ENCODE data around the gene HEPH. TPM values are rescaled to one million over a fixed set of nuclear protein-coding genes. Genes with fewer than 3 reads are reported as not detected.
A peak's percentile ranks its signal among the peaks of the same experiment; 100 is the strongest.

Gene HEPH
- polyA plus RNA-seq, 4 donors = 33.8 to 249 (median 56.8) TPM

GRCh38 chrX:66191563-66191962 lies 27.5 kb downstream of the HEPH start:
- H3K4me3 ChIP-seq (ENCODE audit: low read depth in 1 of 3, low read length in 3 of 3) = no peak overlapping the region
- H3K27me3 ChIP-seq (ENCODE audit: control insufficient read depth in 3 of 3, insufficient read depth in 3 of 3, low read length in 3 of 3) = no peaks in the 10 kb centered on the region
- no peak for FAIRE-seq
- H3K36me3 ChIP-seq (ENCODE audit: control insufficient read depth in 3 of 3, insufficient read depth in 2 of 3, low read depth in 1 of 3, low read length in 3 of 3) = peaks cover 4 to 37% (median 16%) of the 10 kb centered on the region in 3 donors
- no peaks in the 10 kb centered on the region for H3K4me1 ChIP-seq (ENCODE audit: control insufficient read depth in 3 of 3, insufficient read depth in 2 of 3, low read depth in 1 of 3, low read length in 2 of 3)
- no peaks in the 10 kb centered on the region for H3K9me3 ChIP-seq (ENCODE audit: control insufficient read depth in 2 of 2, insufficient read depth in 1 of 2, low read depth in 1 of 2, low read length in 1 of 2)
- WGBS, 3 donors = 70 to 85% (median 80%) methylated on average over 2 of the region's 2 CpGs
- no peak for DNase-seq
- H3K27ac ChIP-seq (ENCODE audit: low read depth in 1 of 3, low read length in 2 of 3) = no peak overlapping the region

DNA sequence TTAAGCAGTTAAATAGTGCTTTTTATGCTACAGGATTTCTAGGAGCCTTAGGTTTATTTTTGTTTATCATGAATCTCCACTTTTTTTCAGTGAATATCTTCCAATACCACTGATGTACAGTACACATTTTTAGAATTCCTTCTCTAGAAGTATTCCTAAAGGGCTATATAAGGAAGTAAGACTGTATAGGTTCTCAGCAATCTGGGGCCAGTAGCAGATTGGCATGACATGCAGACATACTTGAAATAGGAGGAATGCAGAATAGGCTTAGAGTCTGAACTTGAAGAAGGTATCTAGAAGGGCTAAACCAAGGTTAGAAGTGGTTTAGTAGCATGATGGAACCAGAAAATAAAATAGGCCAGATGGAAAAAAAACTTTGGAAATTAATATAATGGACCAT lies 29.8 kb downstream of the HEPH start:
- Histone ChIP-seq H3K27me3 (ENCODE audit: control insufficient read depth in 3 of 3, insufficient read depth in 3 of 3, low read length in 3 of 3) (no peaks in the 10 kb centered on the region), H3K9me3 (ENCODE audit: control insufficient read depth in 2 of 2, insufficient read depth in 1 of 2, low read depth in 1 of 2, low read length in 1 of 2) (no peaks in the 10 kb centered on the region), H3K36me3 (ENCODE audit: control insufficient read depth in 3 of 3, insufficient read depth in 2 of 3, low read depth in 1 of 3, low read length in 3 of 3) (peaks cover 2 to 29% (median 14%) of the 10 kb centered on the region in 3 donors), H3K4me3 (ENCODE audit: low read depth in 1 of 3, low read length in 3 of 3) (no peak overlapping the region), H3K4me1 (ENCODE audit: control insufficient read depth in 3 of 3, insufficient read depth in 2 of 3, low read depth in 1 of 3, low read length in 2 of 3) (no peaks in the 10 kb centered on the region), H3K27ac (ENCODE audit: low read depth in 1 of 3, low read length in 2 of 3) (no peak overlapping the region)
- FAIRE-seq (no peak), DNase-seq (no peak)

DNA sequence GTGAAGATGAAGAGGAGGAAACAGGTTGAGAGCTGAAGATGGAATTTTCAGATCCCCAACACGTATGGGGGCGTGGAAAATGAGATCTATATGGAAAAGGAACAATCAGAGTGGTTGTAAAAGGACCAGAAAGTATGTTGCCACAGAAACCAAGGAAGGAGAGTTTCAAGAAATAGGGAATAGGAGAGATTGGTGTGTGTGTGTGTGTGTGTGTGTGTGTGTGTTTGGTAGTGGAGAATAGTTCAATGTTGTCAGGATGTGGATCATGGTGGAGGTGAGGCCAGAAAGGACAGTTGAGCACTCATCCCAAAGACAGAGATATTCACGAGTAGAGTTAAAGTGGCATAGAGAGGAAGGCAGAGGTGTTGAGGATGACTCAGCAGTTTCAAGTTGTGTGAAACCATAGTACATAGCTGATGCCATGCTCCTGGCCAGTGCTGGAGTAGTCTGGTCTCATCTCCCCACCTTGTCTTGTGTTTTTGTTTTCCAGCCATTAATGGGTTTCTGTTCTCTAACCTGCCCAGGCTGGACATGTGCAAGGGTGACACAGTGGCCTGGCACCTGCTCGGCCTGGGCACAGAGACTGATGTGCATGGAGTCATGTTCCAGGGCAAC lies 36.1 kb downstream of the HEPH start:
- 66 to 73% (median 71%) methylated on average over 4 of the region's 4 CpGs for WGBS, 3 donors
- no peak overlapping the region for H3K27ac ChIP-seq (ENCODE audit: low read depth in 1 of 3, low read length in 2 of 3)
- H3K4me3 ChIP-seq (ENCODE audit: low read depth in 1 of 3, low read length in 3 of 3) = no peak overlapping the region
- no peaks in the 10 kb centered on the region for H3K27me3 ChIP-seq (ENCODE audit: control insufficient read depth in 3 of 3, insufficient read depth in 3 of 3, low read length in 3 of 3)
- no peaks in the 10 kb centered on the region for H3K9me3 ChIP-seq (ENCODE audit: control insufficient read depth in 2 of 2, insufficient read depth in 1 of 2, low read depth in 1 of 2, low read length in 1 of 2)
- DNase-seq = peak in 1 of 2 donors; percentile 11
- H3K36me3 ChIP-seq (ENCODE audit: control insufficient read depth in 3 of 3, insufficient read depth in 2 of 3, low read depth in 1 of 3, low read length in 3 of 3) = peaks cover 0 to 12% (median 9%) of the 10 kb centered on the region in 3 donors
- H3K4me1 ChIP-seq (ENCODE audit: control insufficient read depth in 3 of 3, insufficient read depth in 2 of 3, low read depth in 1 of 3, low read length in 2 of 3) = no peaks in the 10 kb centered on the region
- no peak for FAIRE-seq

GRCh38 chrX:66200855-66201795 lies 37.1 kb downstream of the HEPH start:
- Histone ChIP-seq H3K9me3 (ENCODE audit: control insufficient read depth in 2 of 2, insufficient read depth in 1 of 2, low read depth in 1 of 2, low read length in 1 of 2) (no peaks in the 10 kb centered on the region), H3K4me1 (ENCODE audit: control insufficient read depth in 3 of 3, insufficient read depth in 2 of 3, low read depth in 1 of 3, low read length in 2 of 3) (no peaks in the 10 kb centered on the region), H3K27ac (ENCODE audit: low read depth in 1 of 3, low read length in 2 of 3) (no peak overlapping the region), H3K36me3 (ENCODE audit: control insufficient read depth in 3 of 3, insufficient read depth in 2 of 3, low read depth in 1 of 3, low read length in 3 of 3) (peaks cover 0 to 12% (median 9%) of the 10 kb centered on the region in 3 donors), H3K27me3 (ENCODE audit: control insufficient read depth in 3 of 3, insufficient read depth in 3 of 3, low read length in 3 of 3) (no peaks in the 10 kb centered on the region), H3K4me3 (ENCODE audit: low read depth in 1 of 3, low read length in 3 of 3) (no peak overlapping the region)
- FAIRE-seq = no peak
- WGBS, 3 donors = 19 to 44% (median 34%) methylated on average over 4 to 5 of the region's 5 CpGs
- peak; percentile 10 to 22 for DNase-seq

DNA sequence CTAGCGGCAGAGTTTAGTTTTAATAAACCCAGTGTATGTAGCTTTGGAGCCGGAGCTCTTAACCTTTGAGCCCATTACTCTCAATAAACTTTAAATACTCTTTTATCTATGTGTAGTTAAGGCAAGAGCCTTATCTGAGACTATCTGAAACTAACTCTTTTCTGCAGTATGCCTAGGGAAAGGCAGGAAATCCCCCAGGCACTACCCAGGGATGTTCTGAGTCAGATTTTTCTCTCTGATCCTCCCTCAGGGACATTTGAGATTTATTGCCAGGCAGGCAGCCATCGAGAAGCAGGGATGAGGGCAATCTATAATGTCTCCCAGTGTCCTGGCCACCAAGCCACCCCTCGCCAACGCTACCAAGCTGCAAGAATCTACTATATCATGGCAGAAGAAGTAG lies 39.1 kb downstream of the HEPH start:
- DNase-seq = peak; percentile 39 to 44
- WGBS, 3 donors = 16 to 61% (median 28%) methylated on average over 5 of the region's 5 CpGs
- H3K9me3 ChIP-seq (ENCODE audit: control insufficient read depth in 2 of 2, insufficient read depth in 1 of 2, low read depth in 1 of 2, low read length in 1 of 2) = no peaks in the 10 kb centered on the region
- no peak overlapping the region for H3K4me3 ChIP-seq (ENCODE audit: low read depth in 1 of 3, low read length in 3 of 3)
- FAIRE-seq = no peak
- H3K27ac ChIP-seq (ENCODE audit: low read depth in 1 of 3, low read length in 2 of 3) = no peak overlapping the region
- no peaks in the 10 kb centered on the region for H3K27me3 ChIP-seq (ENCODE audit: control insufficient read depth in 3 of 3, insufficient read depth in 3 of 3, low read length in 3 of 3)
- peaks cover 0 to 11% (median 10%) of the 10 kb centered on the region in 3 donors for H3K36me3 ChIP-seq (ENCODE audit: control insufficient read depth in 3 of 3, insufficient read depth in 2 of 3, low read depth in 1 of 3, low read length in 3 of 3)
- no peaks in the 10 kb centered on the region for H3K4me1 ChIP-seq (ENCODE audit: control insufficient read depth in 3 of 3, insufficient read depth in 2 of 3, low read depth in 1 of 3, low read length in 2 of 3)

DNA sequence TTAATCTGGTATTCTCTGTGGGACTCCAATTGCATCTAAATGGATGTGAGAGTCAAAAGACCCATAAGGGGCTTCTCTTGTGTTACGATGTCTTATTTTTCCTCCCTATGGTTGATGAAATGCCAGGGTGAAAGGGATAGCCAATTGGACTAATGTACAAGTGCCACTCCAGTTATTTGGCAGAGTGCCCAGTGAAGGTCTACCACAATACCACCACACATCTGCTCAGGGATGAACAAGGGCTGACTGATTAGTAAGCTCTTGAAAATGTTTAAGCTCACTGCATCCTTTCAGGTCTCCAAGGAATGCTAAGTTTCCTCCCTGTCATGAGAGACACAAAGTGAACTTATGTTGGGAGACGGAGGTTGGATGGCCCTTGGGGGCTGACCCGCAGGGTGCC lies 57.8 kb downstream of the HEPH start:
- peaks cover 0 to 10% of the 10 kb centered on the region in 2 donors for H3K9me3 ChIP-seq (ENCODE audit: control insufficient read depth in 2 of 2, insufficient read depth in 1 of 2, low read depth in 1 of 2, low read length in 1 of 2)
- WGBS, 3 donors = 92 to 98% (median 96%) methylated on average over 2 to 3 of the region's 3 CpGs
- no peak overlapping the region for H3K27ac ChIP-seq (ENCODE audit: low read depth in 1 of 3, low read length in 2 of 3)
- H3K36me3 ChIP-seq (ENCODE audit: control insufficient read depth in 3 of 3, insufficient read depth in 2 of 3, low read depth in 1 of 3, low read length in 3 of 3) = peaks cover 0 to 7% (median 3%) of the 10 kb centered on the region in 3 donors
- no peaks in the 10 kb centered on the region for H3K4me1 ChIP-seq (ENCODE audit: control insufficient read depth in 3 of 3, insufficient read depth in 2 of 3, low read depth in 1 of 3, low read length in 2 of 3)
- no peaks in the 10 kb centered on the region for H3K27me3 ChIP-seq (ENCODE audit: control insufficient read depth in 3 of 3, insufficient read depth in 3 of 3, low read length in 3 of 3)
- DNase-seq = no peak
- H3K4me3 ChIP-seq (ENCODE audit: low read depth in 1 of 3, low read length in 3 of 3) = no peak overlapping the region
- FAIRE-seq = no peak

- Histone ChIP-seq H3K4me3 (ENCODE audit: low read depth in 1 of 3, low read length in 3 of 3) (no peak overlapping the region), H3K27ac (ENCODE audit: low read depth in 1 of 3, low read length in 2 of 3) (no peak overlapping the region), H3K36me3 (ENCODE audit: control insufficient read depth in 3 of 3, insufficient read depth in 2 of 3, low read depth in 1 of 3, low read length in 3 of 3) (peaks cover 0 to 5% (median 0%) of the 10 kb centered on the region in 3 donors), H3K4me1 (ENCODE audit: control insufficient read depth in 3 of 3, insufficient read depth in 2 of 3, low read depth in 1 of 3, low read length in 2 of 3) (no peaks in the 10 kb centered on the region), H3K27me3 (ENCODE audit: control insufficient read depth in 3 of 3, insufficient read depth in 3 of 3, low read length in 3 of 3) (no peaks in the 10 kb centered on the region), H3K9me3 (ENCODE audit: control insufficient read depth in 2 of 2, insufficient read depth in 1 of 2, low read depth in 1 of 2, low read length in 1 of 2) (no peaks in the 10 kb centered on the region)
- FAIRE-seq (no peak), DNase-seq (no peak)
- WGBS, 3 donors = 86 to 89% (median 88%) methylated on average over 2 of the region's 2 CpGs
Observed at GRCh38 chrX:66232296-66232695, 68.2 kb downstream of the HEPH start.

GRCh38 chrX:66233209-66233608 lies 69.2 kb downstream of the HEPH start:
- Histone ChIP-seq H3K27ac (ENCODE audit: low read depth in 1 of 3, low read length in 2 of 3) (no peak overlapping the region), H3K9me3 (ENCODE audit: control insufficient read depth in 2 of 2, insufficient read depth in 1 of 2, low read depth in 1 of 2, low read length in 1 of 2) (peaks cover 0 to 2% of the 10 kb centered on the region in 2 donors), H3K36me3 (ENCODE audit: control insufficient read depth in 3 of 3, insufficient read depth in 2 of 3, low read depth in 1 of 3, low read length in 3 of 3) (peaks cover 0 to 5% (median under 1%) of the 10 kb centered on the region in 3 donors), H3K4me1 (ENCODE audit: control insufficient read depth in 3 of 3, insufficient read depth in 2 of 3, low read depth in 1 of 3, low read length in 2 of 3) (no peaks in the 10 kb centered on the region), H3K27me3 (ENCODE audit: control insufficient read depth in 3 of 3, insufficient read depth in 3 of 3, low read length in 3 of 3) (no peaks in the 10 kb centered on the region), H3K4me3 (ENCODE audit: low read depth in 1 of 3, low read length in 3 of 3) (no peak overlapping the region)
- DNase-seq = no peak
- no peak for FAIRE-seq

Data from small intestine (tissue), 7 donors.